ENCODE measurements around the gene ABCA4.

DNA sequence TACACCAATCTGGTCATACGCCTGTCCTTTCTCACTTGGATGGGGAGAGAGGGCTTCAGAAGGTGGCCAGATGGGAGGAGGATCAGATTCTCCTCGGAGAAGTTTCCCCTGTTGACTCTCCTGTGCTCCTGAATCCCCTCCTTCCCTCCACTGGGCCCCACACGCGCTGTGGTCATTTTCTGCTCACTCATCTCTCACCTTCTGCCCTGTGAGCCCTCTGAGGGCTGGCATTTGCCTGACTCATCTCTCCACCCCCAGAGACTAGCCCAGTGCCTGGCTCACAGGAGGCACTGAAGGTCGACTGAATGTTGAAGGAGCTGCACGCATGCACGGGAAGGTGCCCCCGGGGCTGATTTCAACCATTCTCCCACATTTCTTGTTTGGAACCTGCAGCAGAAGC lies 14.2 kb downstream of the ABCA4 start:
- TF ChIP-seq, protein P1, sequence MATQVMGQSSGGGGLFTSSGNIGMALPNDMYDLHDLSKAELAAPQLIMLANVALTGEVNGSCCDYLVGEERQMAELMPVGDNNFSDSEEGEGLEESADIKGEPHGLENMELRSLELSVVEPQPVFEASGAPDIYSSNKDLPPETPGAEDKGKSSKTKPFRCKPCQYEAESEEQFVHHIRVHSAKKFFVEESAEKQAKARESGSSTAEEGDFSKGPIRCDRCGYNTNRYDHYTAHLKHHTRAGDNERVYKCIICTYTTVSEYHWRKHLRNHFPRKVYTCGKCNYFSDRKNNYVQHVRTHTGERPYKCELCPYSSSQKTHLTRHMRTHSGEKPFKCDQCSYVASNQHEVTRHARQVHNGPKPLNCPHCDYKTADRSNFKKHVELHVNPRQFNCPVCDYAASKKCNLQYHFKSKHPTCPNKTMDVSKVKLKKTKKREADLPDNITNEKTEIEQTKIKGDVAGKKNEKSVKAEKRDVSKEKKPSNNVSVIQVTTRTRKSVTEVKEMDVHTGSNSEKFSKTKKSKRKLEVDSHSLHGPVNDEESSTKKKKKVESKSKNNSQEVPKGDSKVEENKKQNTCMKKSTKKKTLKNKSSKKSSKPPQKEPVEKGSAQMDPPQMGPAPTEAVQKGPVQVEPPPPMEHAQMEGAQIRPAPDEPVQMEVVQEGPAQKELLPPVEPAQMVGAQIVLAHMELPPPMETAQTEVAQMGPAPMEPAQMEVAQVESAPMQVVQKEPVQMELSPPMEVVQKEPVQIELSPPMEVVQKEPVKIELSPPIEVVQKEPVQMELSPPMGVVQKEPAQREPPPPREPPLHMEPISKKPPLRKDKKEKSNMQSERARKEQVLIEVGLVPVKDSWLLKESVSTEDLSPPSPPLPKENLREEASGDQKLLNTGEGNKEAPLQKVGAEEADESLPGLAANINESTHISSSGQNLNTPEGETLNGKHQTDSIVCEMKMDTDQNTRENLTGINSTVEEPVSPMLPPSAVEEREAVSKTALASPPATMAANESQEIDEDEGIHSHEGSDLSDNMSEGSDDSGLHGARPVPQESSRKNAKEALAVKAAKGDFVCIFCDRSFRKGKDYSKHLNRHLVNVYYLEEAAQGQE (IDR thresholded peaks at IDR 0.05; ENCODE audit: insufficient read depth in 1 of 2, low read depth in 2 of 2, low read length in 1 of 2) = no peak
- TF ChIP-seq, protein P2, sequence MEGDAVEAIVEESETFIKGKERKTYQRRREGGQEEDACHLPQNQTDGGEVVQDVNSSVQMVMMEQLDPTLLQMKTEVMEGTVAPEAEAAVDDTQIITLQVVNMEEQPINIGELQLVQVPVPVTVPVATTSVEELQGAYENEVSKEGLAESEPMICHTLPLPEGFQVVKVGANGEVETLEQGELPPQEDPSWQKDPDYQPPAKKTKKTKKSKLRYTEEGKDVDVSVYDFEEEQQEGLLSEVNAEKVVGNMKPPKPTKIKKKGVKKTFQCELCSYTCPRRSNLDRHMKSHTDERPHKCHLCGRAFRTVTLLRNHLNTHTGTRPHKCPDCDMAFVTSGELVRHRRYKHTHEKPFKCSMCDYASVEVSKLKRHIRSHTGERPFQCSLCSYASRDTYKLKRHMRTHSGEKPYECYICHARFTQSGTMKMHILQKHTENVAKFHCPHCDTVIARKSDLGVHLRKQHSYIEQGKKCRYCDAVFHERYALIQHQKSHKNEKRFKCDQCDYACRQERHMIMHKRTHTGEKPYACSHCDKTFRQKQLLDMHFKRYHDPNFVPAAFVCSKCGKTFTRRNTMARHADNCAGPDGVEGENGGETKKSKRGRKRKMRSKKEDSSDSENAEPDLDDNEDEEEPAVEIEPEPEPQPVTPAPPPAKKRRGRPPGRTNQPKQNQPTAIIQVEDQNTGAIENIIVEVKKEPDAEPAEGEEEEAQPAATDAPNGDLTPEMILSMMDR (IDR thresholded peaks at IDR 0.05) = no peak
- no peak for TF ChIP-seq POLR2AphosphoS5 (IDR thresholded peaks at IDR 0.05; ENCODE audit: low read depth, low read length)
- no peak for TF ChIP-seq SIN3A (IDR thresholded peaks at IDR 0.05; ENCODE audit: borderline replicate concordance, insufficient read depth, low read depth, low read length)

Measured in Panc1 (cell line).